K562 (cell line): ENCODE data around the gene ENKUR.

Source experiments
- NONO ChIP-seq, 2 experiments: fragments of 200-400 bp in 1 of 2; fragments of 450-650 bp in 1 of 2; formaldehyde crosslinking in 1 of 2; IDR thresholded peaks; 2 replicates each; pipeline ENCODE4 v1.6.1; 2017; ENCODE audit warnings: low read depth in 2 of 2, mild to moderate bottlenecking in 2 of 2, moderate library complexity in 2 of 2, low read length in 1 of 2
- SMARCA4 ChIP-seq: fragments of 450-650 bp; IDR thresholded peaks from 2 replicates; pipeline ENCODE4 v1.6.1; 2016
- ZNF318 ChIP-seq, 2 experiments: fragments of 450-650 bp; IDR thresholded peaks; 2 replicates each; pipeline ENCODE4 v1.6.1; 2016; ENCODE audit warnings: mild to moderate bottlenecking in 2 of 2, borderline replicate concordance in 1 of 2, low read depth in 1 of 2, moderate library complexity in 1 of 2
- ZNF707 ChIP-seq: fragments of 250-450 bp; sonication (Bioruptor Pico); conservative IDR thresholded peaks from 2 replicates; pipeline ENCODE4 v1.8.0; 2022; ENCODE audit warnings: inconsistent platforms, mild to moderate bottlenecking, moderate library complexity

- no peak for TF ChIP-seq ZNF707 (CRISPR knock-in tag)
- TF ChIP-seq SMARCA4: no peak
- TF ChIP-seq ZNF318 (IDR thresholded peaks at IDR 0.05; ENCODE audit: borderline replicate concordance in 1 of 2, low read depth in 1 of 2): no peak
- TF ChIP-seq NONO (IDR thresholded peaks at IDR 0.05; ENCODE audit: low read depth in 2 of 2, low read length in 1 of 2): no peak
These were observed 20.9 kb downstream of the ENKUR start for GRCh38 chr10:24995072-24995471.
